HG03159 (cell line): ENCODE data around the gene SORCS2.

Experiments used
- ATAC-seq: cut with Tn5 transposase; IDR thresholded peaks from one replicate; pipeline ENCODE4 v1.9.1; 2021; ENCODE audit warnings: mild to moderate bottlenecking, moderate library complexity; ENCODE audit not compliant: unreplicated experiment

Gene SORCS2

GRCh38 chr4:7185487-7186030 is 6.8 kb upstream of the SORCS2 start:
- ATAC-seq = no peak

- no peak for ATAC-seq
These were observed 6.3 kb upstream of the SORCS2 start for GRCh38 chr4:7186031-7186430.

GRCh38 chr4:7186516-7187167 is 5.7 kb upstream of the SORCS2 start:
- no peak for ATAC-seq

- no peak for ATAC-seq
These were observed 5.2 kb upstream of the SORCS2 start for GRCh38 chr4:7187168-7187535.

- no peak for ATAC-seq
These were observed 4.6 kb upstream of the SORCS2 start for GRCh38 chr4:7187691-7188090.

- ATAC-seq = no peak
These were observed 3.3 kb upstream of the SORCS2 start for GRCh38 chr4:7189066-7189465.

GRCh38 chr4:7189475-7190277 is 2.7 kb upstream of the SORCS2 start:
- no peak for ATAC-seq

- ATAC-seq = no peak
These were observed 2.1 kb upstream of the SORCS2 start for GRCh38 chr4:7190278-7190594.

- ATAC-seq = no peak
These were observed 1.4 kb upstream of the SORCS2 start for GRCh38 chr4:7190691-7191545.

GRCh38 chr4:7191546-7192251 is 639 bp upstream of the SORCS2 start:
- ATAC-seq = peak; percentile 10

GRCh38 chr4:7193030-7193958 is 956 bp downstream of the SORCS2 start:
- ATAC-seq = no peak

- ATAC-seq = no peak
These were observed 2.2 kb downstream of the SORCS2 start for GRCh38 chr4:7194251-7195140.

GRCh38 chr4:7195141-7195515 is 2.8 kb downstream of the SORCS2 start:
- no peak for ATAC-seq

- ATAC-seq = no peak
These were observed 3.4 kb downstream of the SORCS2 start for GRCh38 chr4:7195546-7196287.

GRCh38 chr4:7196288-7196651 is 3.9 kb downstream of the SORCS2 start:
- ATAC-seq = no peak

- no peak for ATAC-seq
These were observed 4.4 kb downstream of the SORCS2 start for GRCh38 chr4:7196736-7197135.

- ATAC-seq = no peak
These were observed 5.6 kb downstream of the SORCS2 start for GRCh38 chr4:7197910-7198309.

GRCh38 chr4:7198440-7199128 is 6.2 kb downstream of the SORCS2 start:
- ATAC-seq = no peak
